Left cardiac atrium (tissue), 4 donors: ENCODE data around the gene SYNDIG1L. TPM values are rescaled to one million over a fixed set of nuclear protein-coding genes. Genes with fewer than 3 reads are reported as not detected.
"Not testable (repeated sequence)": the region's sequence is repeated elsewhere in the genome, so short reads cannot be mapped to it uniquely, and the experiment has no call there.

Source experiments
- ATAC-seq, 2 donors: fragments of 200-7000 bp; cut with Tn5 transposase; one replicate each; pipeline ENCODE4 v1.9.1; 2020; ENCODE audit warnings: mild to moderate bottlenecking in 2 of 2, moderate library complexity in 2 of 2
- DNase-seq: peaks from one replicate; pipeline ENCODE4 v3.0.0-alpha.2; 2020
- intact Hi-C, 2 donors: fragments of 100-400 bp; cut with DNase I; formaldehyde crosslinking; loops; one replicate each; pipeline versions ENCODE4 v1.14.1 to v1.15.1; 2022 to 2023
- long read RNA-seq: library from polyadenylated mRNA; unstranded; transcript quantifications from one replicate; pipeline ENCODE4 v2.0.0, GENCODE V29; 2021
- total RNA-seq, 2 donors: library from RNA; stranded (reverse); fragmentation: NEBNext Ultra II Directional; extraction: Animal tissue kit (Norgen Biotek cat#: 25700); gene quantifications; one replicate each; pipeline ENCODE4 v1.2.1, GENCODE V29; 2021
- donor health status: DM: no; HTN: yes; CAD: no.
- donor health status: DM: no; HTN: yes; CAD: no; lungs with severe emphysema.
- donor health status: DM: yes; HTN: yes; CAD: no.
- donor health status: Dilated cardiomyopathy.

SYNDIG1L gene
- total RNA-seq = under 1 TPM in 1 of 2 donors, not detected in 1; 0.24 TPM
- long read RNA-seq = 0 reads

- ATAC-seq (no peak), DNase-seq (no peak)
- intact Hi-C loops = no loop called here
Measured at GRCh38 chr14:74426202-74426582, at the start of gene SYNDIG1L. Gene SYNDIG1L (minus strand): TSS chr14:74426210. CDS start chr14:74409744, 16,466 bp downstream.

GRCh38 chr14:74475678-74476077 is 49.7 kb upstream of the SYNDIG1L start:
- peak; percentile 34 to 79 for ATAC-seq
- no peak for DNase-seq
- intact Hi-C loops = loop anchor here in 1 of 2 donors (5.0 kb wide), 1 partner anchor 113 kb away; no protein-coding TSS in a partner anchor

- intact Hi-C loops = no loop called here
- DNase-seq (no peak), ATAC-seq (no peak)
Measured at GRCh38 chr14:74474376-74474775, 48.4 kb upstream of the SYNDIG1L start.

- DNase-seq (no peak), ATAC-seq (no peak)
- intact Hi-C loops = no loop called here
Measured at GRCh38 chr14:74472601-74473000, 46.6 kb upstream of the SYNDIG1L start.

- ATAC-seq (peak in 1 of 2 donors; percentile 23), DNase-seq (no peak)
- intact Hi-C loops = no loop called here
Measured at GRCh38 chr14:74469548-74470518, 43.8 kb upstream of the SYNDIG1L start.

GRCh38 chr14:74468513-74468912 is 42.5 kb upstream of the SYNDIG1L start:
- DNase-seq (no peak), ATAC-seq (no peak)
- intact Hi-C loops = no loop called here

- ATAC-seq = no peak
- intact Hi-C loops = no loop called here
Measured at GRCh38 chr14:74465335-74465734, 39.3 kb upstream of the SYNDIG1L start.

GRCh38 chr14:74464785-74465184 is 38.8 kb upstream of the SYNDIG1L start:
- intact Hi-C loops = no loop called here
- no peak for ATAC-seq

More at GRCh38 chr14:74465335-74465734, 39.3 kb upstream of the SYNDIG1L start:
- no peak for DNase-seq

GRCh38 chr14:74463697-74464096 is 37.7 kb upstream of the SYNDIG1L start:
- intact Hi-C loops = no loop called here
- DNase-seq (no peak), ATAC-seq (no peak)

More at GRCh38 chr14:74464785-74465184, 38.8 kb upstream of the SYNDIG1L start:
- no peak for DNase-seq

- DNase-seq (no peak), ATAC-seq (no peak)
- intact Hi-C loops = no loop called here
Measured at GRCh38 chr14:74462993-74463392, 37.0 kb upstream of the SYNDIG1L start.

- intact Hi-C loops = no loop called here
- peak in 1 of 2 donors; percentile 12 for ATAC-seq
- DNase-seq = no peak
Measured at GRCh38 chr14:74459976-74460375, 34.0 kb upstream of the SYNDIG1L start.

- intact Hi-C loops = no loop called here
- ATAC-seq (peak; percentile 63 to 79), DNase-seq (no peak)
Measured at GRCh38 chr14:74459289-74459946, 33.4 kb upstream of the SYNDIG1L start.

GRCh38 chr14:74457565-74457895 is 31.5 kb upstream of the SYNDIG1L start:
- DNase-seq (no peak), ATAC-seq (no peak)
- intact Hi-C loops = no loop called here

- intact Hi-C loops = no loop called here
- no peak for DNase-seq
- ATAC-seq = no peak
Measured at GRCh38 chr14:74456684-74457564, 30.9 kb upstream of the SYNDIG1L start.

- intact Hi-C loops, DNase-seq, ATAC-seq: not testable (repeated sequence)
Measured at GRCh38 chr14:74454397-74454796, 28.4 kb upstream of the SYNDIG1L start.

- ATAC-seq (no peak), DNase-seq (no peak)
- intact Hi-C loops = no loop called here
Measured at GRCh38 chr14:74444866-74445265, 18.9 kb upstream of the SYNDIG1L start.

- ATAC-seq (no peak), DNase-seq (no peak)
- intact Hi-C loops = no loop called here
Measured at GRCh38 chr14:74442757-74443156, 16.7 kb upstream of the SYNDIG1L start.

GRCh38 chr14:74441113-74441512 is 15.1 kb upstream of the SYNDIG1L start:
- no peak for DNase-seq
- no peak for ATAC-seq
- intact Hi-C loops = no loop called here

- no peak for DNase-seq
- ATAC-seq = no peak
- intact Hi-C loops = no loop called here
Measured at GRCh38 chr14:74438351-74438915, 12.4 kb upstream of the SYNDIG1L start.
